Measurements from ENCODE around the gene KCTD16. TPM values are rescaled to one million over a fixed set of nuclear protein-coding genes. Genes with fewer than 3 reads are reported as not detected.

The KCTD16 gene
- polyA plus RNA-seq, 2 of the 4 experiments (the other 2 are of a cell fraction): 0.10 to 0.32 TPM

- no peak for ATAC-seq
- Histone ChIP-seq H3K4me1 (peaks cover 23% of the 10 kb centered on the region; the same call in 2 of the 3 replicates), H3K4me2 (no peak overlapping the region), H3K4me3 (no peak overlapping the region), H3K27ac (no peak overlapping the region), H3K9me3 (no peaks in the 10 kb centered on the region)
- CTCF ChIA-PET: no interaction called here
- TF ChIP-seq SMC3 (IDR thresholded peaks at IDR 0.05): no peak
- DNase-seq (ENCODE audit: low read depth in 1 of 2, low spot score in 1 of 2): no peak
- WGBS (ENCODE audit: missing lambda C conversion rate): 87% methylated on average over 1 of the region's 1 CpG
- no peak for FAIRE-seq
- POLR2A ChIA-PET: no interaction called here
Observed at GRCh38 chr5:144166696-144167095, 4.0 kb upstream of the KCTD16 start.

DNA sequence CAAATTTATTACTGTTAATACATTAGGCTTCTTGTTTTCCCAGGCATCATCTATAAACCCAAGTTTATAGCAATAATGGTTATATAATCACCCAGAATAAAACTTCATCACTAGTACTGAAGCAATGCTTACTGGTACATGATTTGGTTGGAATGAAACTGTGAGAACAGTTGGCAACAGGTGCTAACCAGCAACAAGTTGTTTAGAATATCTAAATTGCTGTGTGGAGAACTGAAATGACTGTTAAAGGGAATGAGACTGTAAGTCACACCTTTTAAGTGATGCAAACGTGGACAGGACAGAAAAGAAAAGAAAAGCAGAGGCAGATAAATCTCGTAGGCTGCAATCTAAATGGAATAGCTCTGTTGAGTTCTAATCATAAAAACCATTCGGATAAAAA is 2.7 kb upstream of the KCTD16 start:
- ATAC-seq (no peak), DNase-seq (ENCODE audit: low read depth in 1 of 2, low spot score in 1 of 2) (no peak), FAIRE-seq (peak; percentile 28)
- no peak for TF ChIP-seq ELK1 (IDR thresholded peaks at IDR 0.05; ENCODE audit: low read depth, low read length)
- TF ChIP-seq TFCP2L1 (CRISPR knock-in tag; IDR thresholded peaks at IDR 0.05): no peak
- TF ChIP-seq NR3C1 (IDR thresholded peaks at IDR 0.05): no peak
- no peak for TF ChIP-seq GATA3 (IDR thresholded peaks at IDR 0.05; ENCODE audit: borderline replicate concordance)
- no peak for TF ChIP-seq REST (IDR thresholded peaks at IDR 0.05)
- no peak for TF ChIP-seq FOSL2 (IDR thresholded peaks at IDR 0.05)
- TF ChIP-seq FOSL2 (CRISPR knock-in tag; IDR thresholded peaks at IDR 0.05): no peak
- no peak for TF ChIP-seq RARB (CRISPR knock-in tag; IDR thresholded peaks at IDR 0.05)
- TF ChIP-seq PHF8 (IDR thresholded peaks at IDR 0.05; ENCODE audit: borderline replicate concordance, low read depth): no peak
- TF ChIP-seq BHLHE40 (IDR thresholded peaks at IDR 0.05; ENCODE audit: low read depth, low read length): no peak
- no peak for TF ChIP-seq EHF (CRISPR knock-in tag; IDR thresholded peaks at IDR 0.05)
- TF ChIP-seq JUNB (IDR thresholded peaks at IDR 0.05): no peak
- no peak for TF ChIP-seq MAFK (IDR thresholded peaks at IDR 0.05; ENCODE audit: partially characterized antibody)
- CTCF ChIA-PET: no interaction called here
- H3K27ac ChIP-seq: no peak overlapping the region
- H3K4me3 ChIP-seq: no peak overlapping the region
- POLR2A ChIA-PET: no interaction called here
- 77% methylated on average over 3 of the region's 3 CpGs for WGBS (ENCODE audit: missing lambda C conversion rate)
- H3K9me3 ChIP-seq: no peaks in the 10 kb centered on the region
- peaks cover 23% of the 10 kb centered on the region; the same call in 2 of the 3 replicates for H3K4me1 ChIP-seq
- H3K4me2 ChIP-seq: peak overlapping the region; percentile 97; the same call in 1 of the 3 replicates

GRCh38 chr5:144169904-144170275 is 783 bp upstream of the KCTD16 start:
- Histone ChIP-seq H3K4me2 (peak overlapping the region; percentile 97), H3K4me1 (peaks cover 23% of the 10 kb centered on the region; the same call in 2 of the 3 replicates), H3K27ac (peak overlapping the region; percentile 75 to 93), H3K9me3 (no peaks in the 10 kb centered on the region), H3K4me3 (peak overlapping the region; percentile 69)
- POLR2A ChIA-PET: no interaction called here
- WGBS (ENCODE audit: missing lambda C conversion rate): 4% methylated on average over 12 of the region's 12 CpGs
- no peak for FAIRE-seq
- DNase-seq (ENCODE audit: low read depth in 1 of 2, low spot score in 1 of 2): no peak
- TF ChIP-seq TP53 (CRISPR knock-in tag; IDR thresholded peaks at IDR 0.05): no peak
- TF ChIP-seq PBX3 (IDR thresholded peaks at IDR 0.05): no peak
- no peak for TF ChIP-seq SMC3 (IDR thresholded peaks at IDR 0.05)
- no peak for TF ChIP-seq CBX8 (IDR thresholded peaks at IDR 0.05)
- TF ChIP-seq HOXA7 (CRISPR knock-in tag; IDR thresholded peaks at IDR 0.05): no peak
- no peak for TF ChIP-seq FOSB (CRISPR knock-in tag; IDR thresholded peaks at IDR 0.05)
- no peak for TF ChIP-seq ATOH8 (CRISPR knock-in tag; IDR thresholded peaks at IDR 0.05; ENCODE audit: low read depth)
- TF ChIP-seq ELK1 (IDR thresholded peaks at IDR 0.05; ENCODE audit: low read depth, low read length): no peak
- no peak for TF ChIP-seq EP300 (IDR thresholded peaks at IDR 0.05)
- no peak for TF ChIP-seq RARB (CRISPR knock-in tag; IDR thresholded peaks at IDR 0.05)
- TF ChIP-seq ZNF302 (CRISPR knock-in tag; IDR thresholded peaks at IDR 0.05): no peak
- no peak for TF ChIP-seq JUNB (IDR thresholded peaks at IDR 0.05)
- TF ChIP-seq ZC3H11A (IDR thresholded peaks at IDR 0.05): no peak
- TF ChIP-seq MAFK (IDR thresholded peaks at IDR 0.05; ENCODE audit: partially characterized antibody): no peak
- no peak for TF ChIP-seq CBX2 (IDR thresholded peaks at IDR 0.05; ENCODE audit: borderline replicate concordance, low read depth)
- CTCF ChIA-PET: interaction anchor here (1.3 to 2.8 kb wide), 3 partner anchors 18 to 25 kb away, joined by 3 to 7 read pairs (median 3); no protein-coding TSS in a partner anchor
- peak in 1 of 2 experiments; percentile 2; a peak in 2 of 6 replicates for ATAC-seq
